Neural cell (in vitro differentiated cells): ENCODE measurements around the gene CD101.

Experiments used
- CTCF ChIP-seq: fragments of 450-650 bp; IDR thresholded peaks from 2 replicates; pipeline ENCODE4 v1.5.1; 2014; ENCODE audit warnings: antibody characterized with exemption, mild to moderate bottlenecking, moderate library complexity; ENCODE audit not compliant: poor library complexity, severe bottlenecking
- EP300 ChIP-seq: fragments of 450-650 bp; conservative IDR thresholded peaks from 2 replicates; pipeline ENCODE4 v1.6.1; 2014; ENCODE audit warnings: antibody characterized with exemption, mild to moderate bottlenecking, moderate library complexity; ENCODE audit not compliant: poor library complexity, severe bottlenecking
- POLR2AphosphoS5 ChIP-seq: IDR thresholded peaks from 2 replicates; pipeline ENCODE4 v1.6.1; 2012
- RAD21 ChIP-seq: fragments of 450-650 bp; conservative IDR thresholded peaks from 2 replicates; pipeline ENCODE4 v1.6.1; 2014; ENCODE audit warnings: antibody characterized with exemption, mild to moderate bottlenecking, moderate library complexity

DNA sequence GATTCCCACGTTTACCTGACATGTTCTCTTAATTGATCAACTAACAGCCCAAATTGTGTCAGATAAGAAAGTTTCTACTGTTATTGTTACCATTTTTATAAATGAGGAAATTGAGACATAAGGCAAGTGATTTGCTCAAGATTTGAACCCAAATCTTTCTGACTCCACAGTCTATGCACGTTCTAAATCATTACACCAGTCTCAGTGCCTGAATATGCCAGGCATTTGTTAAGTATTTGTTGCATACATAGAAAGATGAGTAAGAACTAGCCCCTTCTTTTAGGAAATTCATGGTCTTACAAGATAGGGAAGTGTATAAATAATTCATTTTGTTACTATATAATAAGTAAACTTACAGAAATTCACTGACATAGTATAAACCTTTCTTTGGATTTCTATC lies 7.1 kb upstream of the CD101 start:
- no peak for TF ChIP-seq EP300
- no peak for TF ChIP-seq CTCF
- TF ChIP-seq RAD21: no peak
- TF ChIP-seq POLR2AphosphoS5: no peak
